GM19240 (cell line): ENCODE results near the gene INTS14.
"Not testable (repeated sequence)": the region's sequence is repeated elsewhere in the genome, so short reads cannot be mapped to it uniquely, and the experiment has no call there.

Experiments used
- DNase-seq: peaks from one replicate; pipeline ENCODE4 v3.0.0; 2011; ENCODE audit warnings: low spot score; ENCODE audit not compliant: insufficient read length

INTS14 gene

GRCh38 chr15:65579762-65580161 is 31.2 kb downstream of the INTS14 start:
- no peak for DNase-seq

- DNase-seq = no peak
Measured at GRCh38 chr15:65578904-65579728, 31.8 kb downstream of the INTS14 start.

DNA sequence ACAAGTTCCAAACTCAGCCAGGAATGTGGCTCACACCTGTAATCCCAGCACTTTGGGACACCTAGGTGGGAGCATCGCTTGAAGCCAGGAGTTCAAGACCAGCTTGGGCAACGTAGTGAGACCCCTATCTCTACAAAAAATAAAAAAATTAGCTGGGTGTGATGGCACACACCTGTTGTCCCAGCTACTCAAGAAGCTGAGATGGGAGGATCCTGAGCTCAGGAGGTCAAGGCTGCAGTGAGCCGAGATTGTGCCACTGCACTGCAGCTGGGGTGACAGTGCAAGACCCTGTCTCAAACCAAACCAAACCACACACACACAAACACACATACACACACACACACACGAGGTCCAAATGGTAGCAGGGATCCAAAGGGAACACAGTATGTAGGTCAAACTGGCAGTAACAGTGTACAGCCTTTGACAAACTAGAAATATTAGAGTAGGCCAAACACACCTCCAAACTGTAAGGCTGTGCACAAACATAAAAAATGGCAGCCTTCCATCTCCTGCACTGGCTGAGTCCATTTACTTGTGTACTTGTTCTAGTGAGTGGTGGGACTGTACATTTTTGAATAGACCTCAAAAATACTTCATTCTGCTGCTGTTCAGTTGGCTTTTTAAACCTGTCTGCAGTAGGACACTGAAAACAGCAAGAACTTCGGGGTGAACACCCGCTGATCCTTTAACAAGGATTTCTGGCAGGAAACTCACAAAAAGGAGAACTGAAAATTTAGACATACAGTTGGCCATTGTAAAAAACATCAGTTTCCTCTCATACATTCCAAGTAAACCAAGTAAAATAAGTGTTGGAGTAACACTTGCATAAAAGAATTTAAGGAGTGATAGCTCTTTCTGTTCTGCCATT is 33.6 kb downstream of the INTS14 start:
- no peak for DNase-seq

DNA sequence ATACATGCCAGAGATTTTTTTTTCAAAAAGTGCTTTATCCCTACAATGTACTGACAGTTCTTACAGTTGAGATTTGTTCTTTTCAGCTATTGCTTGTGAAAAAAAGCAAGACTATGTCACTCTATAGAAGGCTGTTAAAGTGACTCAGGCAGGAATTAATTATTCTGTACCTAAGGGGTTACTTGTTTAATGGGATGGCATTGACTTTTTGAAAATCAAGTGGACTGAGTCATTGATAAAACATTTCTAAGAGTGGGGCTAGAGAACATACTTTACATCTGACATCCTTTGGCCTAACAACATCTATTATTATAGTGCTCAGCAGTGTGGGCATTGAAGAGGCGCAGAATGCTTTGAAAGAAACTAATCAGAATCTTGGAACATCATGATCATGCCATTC is 34.3 kb downstream of the INTS14 start:
- no peak for DNase-seq

GRCh38 chr15:65571971-65572370 is 39.0 kb downstream of the INTS14 start:
- DNase-seq = no peak

- DNase-seq = no peak
Measured at GRCh38 chr15:65569728-65570127, 41.2 kb downstream of the INTS14 start.

DNA sequence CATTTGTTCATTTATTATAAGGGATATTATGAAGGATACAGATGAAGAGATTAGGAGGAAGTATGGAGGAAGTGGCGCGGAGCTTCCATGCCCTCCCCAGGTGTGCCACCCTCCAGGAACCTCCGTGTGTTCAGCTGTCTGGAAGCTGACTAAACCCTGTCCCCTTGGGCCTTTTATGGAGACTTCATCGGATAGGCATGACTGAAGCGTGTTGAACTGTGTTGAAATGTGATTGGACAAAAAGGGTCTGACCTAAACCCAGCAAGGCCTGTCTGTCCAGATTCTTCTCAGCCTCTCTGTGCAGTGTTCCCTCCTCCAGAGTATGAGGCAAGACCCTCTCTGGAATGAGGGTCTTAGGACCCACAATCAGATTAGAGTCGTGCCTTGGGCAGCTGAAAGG is 49.0 kb downstream of the INTS14 start:
- DNase-seq = no peak

DNA sequence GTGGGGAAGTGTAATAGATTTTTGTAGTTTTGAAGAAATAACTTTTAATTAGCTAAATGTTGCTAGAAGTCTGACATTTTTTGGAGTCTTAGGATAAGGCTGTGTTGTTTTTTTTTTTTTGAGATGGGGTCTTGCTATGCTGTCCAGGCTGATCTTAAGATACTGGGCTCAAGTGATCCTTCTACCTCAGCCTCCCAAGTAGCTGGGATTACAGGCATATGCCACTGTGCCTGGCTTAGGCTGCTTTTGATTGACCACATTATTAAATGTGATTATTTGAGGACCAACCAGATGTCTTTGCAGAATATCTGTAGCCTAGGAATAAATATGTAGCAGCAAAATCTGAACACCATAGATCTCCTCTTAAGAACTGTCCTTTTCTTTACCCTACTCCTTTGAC is 51.0 kb downstream of the INTS14 start:
- no peak for DNase-seq

DNA sequence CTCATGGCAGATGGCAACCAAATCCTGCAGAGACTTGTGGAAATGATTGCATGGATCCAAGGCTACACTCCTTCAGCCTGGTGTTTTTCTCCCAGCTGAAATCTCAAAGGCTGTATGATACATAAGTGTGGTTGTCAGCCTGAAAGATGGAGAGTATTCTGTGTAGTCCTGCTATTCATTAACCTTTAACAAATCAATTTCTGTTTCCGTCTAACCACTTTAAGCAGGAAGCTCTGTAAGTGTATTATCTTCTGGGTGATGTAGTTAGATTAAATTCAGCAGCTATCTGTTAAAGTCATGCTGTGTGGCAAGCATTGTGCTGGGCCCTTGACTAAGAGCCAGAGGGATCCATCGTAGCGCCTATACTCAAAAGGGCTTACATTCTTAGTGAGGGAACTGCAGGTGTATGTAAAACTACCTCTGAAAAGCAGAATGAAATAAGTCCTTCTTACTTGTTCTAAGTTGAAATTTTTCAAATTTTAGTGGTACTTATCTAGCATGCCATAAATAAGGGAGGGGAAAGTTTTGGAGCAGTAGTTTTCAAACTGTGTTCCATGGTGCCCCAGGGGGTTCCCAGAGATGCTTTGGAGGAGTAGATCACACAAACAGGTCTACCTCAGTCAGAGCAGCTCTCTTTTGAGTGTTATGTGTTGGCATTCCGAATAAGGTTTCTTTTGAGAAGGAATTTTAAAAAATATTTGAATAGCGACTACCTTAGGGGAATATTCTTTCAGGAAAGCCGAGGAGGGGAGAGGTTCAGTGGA is 51.8 kb downstream of the INTS14 start:
- no peak for DNase-seq

DNA sequence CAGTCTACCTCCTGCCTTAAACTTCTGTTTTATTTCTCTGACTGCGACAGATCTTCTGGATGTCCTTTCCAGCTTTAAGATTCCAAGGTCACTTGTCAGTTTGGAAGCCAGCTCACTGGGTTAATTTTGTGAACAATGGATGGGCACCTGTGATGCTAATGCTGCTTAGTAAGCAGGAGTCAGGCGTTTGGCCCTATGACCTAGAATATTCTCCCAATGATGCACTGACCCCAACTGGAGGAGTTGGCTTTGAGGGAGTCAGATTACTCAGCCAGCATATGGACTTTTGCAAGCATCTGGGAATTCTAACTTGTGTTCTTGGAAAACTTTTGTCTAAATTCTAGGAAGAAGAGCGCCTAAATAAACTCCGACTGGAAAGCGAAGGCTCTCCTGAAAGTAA is 52.6 kb downstream of the INTS14 start:
- no peak for DNase-seq

DNA sequence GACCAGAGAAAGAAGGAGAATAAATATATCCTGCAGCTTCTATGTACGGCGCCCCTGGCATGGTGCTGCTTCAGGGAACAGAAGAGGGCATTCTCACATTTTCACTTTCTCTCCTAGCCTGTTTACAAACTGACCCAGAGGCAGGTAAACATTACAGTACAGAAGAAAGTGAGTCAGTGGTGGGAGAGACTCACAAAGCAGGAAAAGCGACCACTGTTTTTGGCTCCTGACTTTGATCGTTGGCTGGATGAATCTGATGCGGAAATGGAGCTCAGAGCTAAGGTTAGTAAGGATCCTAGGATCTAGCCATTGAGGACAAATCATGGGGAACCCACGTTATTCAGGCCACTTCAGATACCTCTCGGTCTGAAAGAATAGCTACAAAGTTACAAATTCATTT is 54.3 kb downstream of the INTS14 start:
- no peak for DNase-seq

DNA sequence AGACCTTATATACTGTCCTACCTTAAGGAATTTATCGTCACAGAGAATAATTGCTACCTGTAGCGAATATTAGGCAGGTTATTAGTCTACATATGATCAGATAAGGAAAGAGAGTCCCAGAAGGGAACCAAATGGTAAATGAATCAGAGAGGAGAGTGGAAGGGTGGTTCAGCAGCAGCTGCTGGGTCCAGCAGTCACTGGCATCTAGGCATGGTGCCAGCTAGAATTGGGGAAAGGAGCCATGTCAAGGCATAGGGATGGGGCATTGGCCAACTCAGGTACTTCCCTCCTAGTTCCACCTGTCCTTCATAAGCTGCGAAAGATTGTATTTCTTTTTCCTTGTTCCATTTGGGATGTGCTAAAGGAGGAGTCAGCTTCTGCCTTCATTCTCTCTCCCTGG is 57.2 kb downstream of the INTS14 start:
- DNase-seq = no peak

DNA sequence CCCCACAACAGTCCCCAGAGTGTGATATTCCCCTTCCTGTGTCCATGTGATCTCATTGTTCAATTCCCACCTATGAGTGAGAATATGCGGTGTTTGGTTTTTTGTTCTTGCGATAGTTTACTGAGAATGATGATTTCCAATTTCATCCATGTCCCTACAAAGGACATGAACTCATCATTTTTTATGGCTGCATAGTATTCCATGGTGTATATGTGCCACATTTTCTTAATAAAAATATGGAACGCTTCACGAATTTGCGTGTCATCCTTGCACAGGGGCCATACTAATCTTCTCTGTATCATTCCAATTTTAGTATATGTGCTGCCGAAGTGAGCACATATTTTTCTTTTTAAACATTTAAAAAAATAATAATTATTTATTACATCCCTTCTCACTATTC is 58.1 kb downstream of the INTS14 start:
- not testable (repeated sequence) for DNase-seq

- DNase-seq = no peak
Measured at GRCh38 chr15:65551183-65551582, 59.7 kb downstream of the INTS14 start.

DNA sequence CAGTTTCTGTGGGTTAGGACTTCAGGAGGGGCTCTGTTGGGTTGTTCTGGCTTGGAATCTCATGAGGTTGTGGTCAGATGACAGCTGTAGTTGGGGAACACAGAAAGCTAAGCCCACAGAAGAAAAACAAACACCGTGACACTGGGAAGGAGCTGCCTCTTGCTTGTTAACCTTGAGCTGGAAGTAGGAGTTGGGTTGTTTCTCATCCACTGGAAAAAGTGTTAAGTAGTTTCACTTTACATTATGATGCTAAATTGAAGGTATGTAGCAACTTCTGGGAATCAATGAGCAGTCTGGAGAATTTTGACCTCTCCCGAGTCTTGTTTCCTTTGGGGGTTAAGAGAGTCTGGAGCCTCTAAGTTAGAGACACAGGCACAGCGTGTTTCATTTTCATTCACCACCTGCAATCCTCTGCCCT is 60.2 kb downstream of the INTS14 start:
- no peak for DNase-seq

DNA sequence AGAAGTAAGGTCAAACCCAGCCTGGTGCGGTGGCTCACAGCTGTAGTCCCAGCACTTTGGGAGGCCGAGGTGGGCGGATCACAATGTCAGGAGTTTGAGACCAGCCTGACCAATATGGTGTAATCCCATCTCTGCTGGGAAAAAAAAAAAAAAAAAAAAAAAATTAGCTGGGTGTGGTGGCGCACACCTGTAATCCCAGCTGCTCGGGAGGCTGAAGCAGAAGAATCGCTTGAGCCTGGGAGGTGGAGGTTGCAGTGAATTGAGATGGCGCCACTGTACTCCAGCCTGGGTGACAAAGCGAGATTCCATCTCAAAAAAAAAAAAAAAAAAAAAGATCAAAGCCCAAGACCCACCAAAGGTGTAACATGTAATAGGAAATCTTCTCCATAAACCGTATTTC is 61.6 kb downstream of the INTS14 start:
- not testable (repeated sequence) for DNase-seq

- no peak for DNase-seq
Measured at GRCh38 chr15:65547841-65548240, 63.1 kb downstream of the INTS14 start.

DNA sequence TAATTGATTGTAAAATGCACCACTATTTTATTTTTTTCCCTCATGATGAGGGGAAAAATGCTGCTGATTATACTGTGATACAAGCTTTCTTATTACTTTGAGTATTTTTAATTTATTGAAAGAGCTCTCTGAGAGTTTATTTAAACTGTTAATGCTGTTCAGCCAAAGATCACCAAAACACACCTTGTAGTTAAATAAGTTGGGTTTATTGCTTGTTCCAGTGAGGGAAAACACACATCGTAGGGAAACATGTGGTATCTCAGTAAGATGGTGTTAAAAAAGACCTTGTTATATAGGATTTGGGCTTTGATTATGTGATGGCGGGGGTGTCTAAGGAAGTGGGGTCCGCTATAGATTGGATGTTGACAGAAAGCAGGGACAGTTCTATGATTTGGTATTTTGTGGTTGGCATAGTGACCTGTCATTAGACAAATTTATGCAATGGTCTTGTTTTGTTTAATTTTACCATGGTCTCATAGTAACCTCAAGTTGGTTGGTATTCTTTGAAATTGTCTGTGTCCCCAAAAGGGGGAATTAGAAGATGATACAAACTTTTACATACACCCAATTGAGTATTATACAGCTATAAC is 69.6 kb downstream of the INTS14 start:
- DNase-seq = no peak

- DNase-seq = no peak
Measured at GRCh38 chr15:65540314-65540713, 70.6 kb downstream of the INTS14 start.

- no peak for DNase-seq
Measured at GRCh38 chr15:65535192-65535591, 75.7 kb downstream of the INTS14 start.

DNA sequence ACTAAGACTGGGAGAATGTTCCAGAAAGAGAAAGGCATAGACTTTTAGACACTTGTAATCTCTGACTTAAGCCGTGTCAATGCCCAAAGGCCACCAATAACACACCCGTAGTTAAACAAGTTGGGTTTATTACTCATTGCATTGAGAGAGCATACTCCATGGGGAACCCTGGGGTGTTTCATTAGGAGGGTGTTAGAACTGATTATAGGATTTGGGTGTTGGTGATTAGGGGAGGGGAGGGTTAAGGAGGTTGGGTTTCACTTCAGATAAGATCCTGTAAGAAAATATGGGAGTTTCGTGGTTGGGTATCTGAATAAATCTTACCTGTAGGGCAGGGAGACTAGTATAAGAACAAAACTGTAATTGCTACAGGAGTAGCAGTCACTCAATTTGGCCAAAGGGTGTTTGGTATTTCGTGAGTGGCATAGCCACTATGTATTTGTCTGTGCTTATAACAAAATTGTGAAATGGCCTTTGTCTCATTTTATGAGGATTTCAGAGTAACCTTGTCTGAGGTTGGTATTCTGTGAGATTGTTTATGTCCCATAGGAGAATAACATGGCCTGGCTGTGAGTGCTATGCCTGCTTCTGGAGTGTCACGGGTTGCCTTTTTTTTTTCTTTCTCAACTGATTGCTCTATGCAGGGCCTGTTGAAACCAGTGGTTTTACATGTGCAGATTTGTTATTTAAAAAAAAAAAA is 77.7 kb downstream of the INTS14 start:
- no peak for DNase-seq
